GM18526 (cell line): ENCODE measurements around the gene RPL32.

Source experiments
- POLR2A ChIP-seq: IDR thresholded peaks from 3 replicates; pipeline ENCODE4 v1.6.1; 2011; ENCODE audit not compliant: insufficient read length; ENCODE audit errors: extremely low read depth

Gene RPL32

GRCh38 chr3:12870942-12871341, 29.6 kb upstream of the RPL32 start:
- TF ChIP-seq POLR2A = no peak

DNA sequence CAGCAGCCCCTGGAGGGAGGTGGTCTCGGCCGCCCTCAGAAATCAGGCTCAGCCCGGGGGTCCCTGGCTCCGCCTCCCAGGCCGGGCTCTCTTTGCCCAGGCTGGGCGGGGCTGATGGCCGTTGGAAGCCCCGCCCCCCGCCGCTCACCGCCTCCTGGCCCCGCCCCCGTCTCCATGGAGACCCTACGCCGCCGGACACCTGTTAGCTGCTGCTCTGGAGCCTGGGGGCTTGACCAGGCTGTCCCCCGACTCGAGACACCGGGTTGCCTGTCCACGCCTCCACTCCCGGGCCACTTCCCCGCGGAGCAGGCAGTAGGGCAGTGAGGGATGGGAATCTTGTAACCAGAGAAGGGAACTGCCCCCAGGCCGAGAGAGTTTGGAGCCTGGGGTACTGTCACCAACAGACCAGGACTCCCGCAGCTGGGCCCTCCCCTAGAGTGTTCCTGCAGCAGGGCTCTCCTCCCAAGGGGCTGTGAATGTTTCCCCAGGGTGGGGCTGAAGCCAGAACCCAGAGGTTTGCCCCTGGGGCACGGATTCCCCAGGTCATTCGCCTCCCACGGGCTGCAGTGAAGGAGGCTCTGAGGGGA, 27.8 kb upstream of the RPL32 start:
- no peak for TF ChIP-seq POLR2A

DNA sequence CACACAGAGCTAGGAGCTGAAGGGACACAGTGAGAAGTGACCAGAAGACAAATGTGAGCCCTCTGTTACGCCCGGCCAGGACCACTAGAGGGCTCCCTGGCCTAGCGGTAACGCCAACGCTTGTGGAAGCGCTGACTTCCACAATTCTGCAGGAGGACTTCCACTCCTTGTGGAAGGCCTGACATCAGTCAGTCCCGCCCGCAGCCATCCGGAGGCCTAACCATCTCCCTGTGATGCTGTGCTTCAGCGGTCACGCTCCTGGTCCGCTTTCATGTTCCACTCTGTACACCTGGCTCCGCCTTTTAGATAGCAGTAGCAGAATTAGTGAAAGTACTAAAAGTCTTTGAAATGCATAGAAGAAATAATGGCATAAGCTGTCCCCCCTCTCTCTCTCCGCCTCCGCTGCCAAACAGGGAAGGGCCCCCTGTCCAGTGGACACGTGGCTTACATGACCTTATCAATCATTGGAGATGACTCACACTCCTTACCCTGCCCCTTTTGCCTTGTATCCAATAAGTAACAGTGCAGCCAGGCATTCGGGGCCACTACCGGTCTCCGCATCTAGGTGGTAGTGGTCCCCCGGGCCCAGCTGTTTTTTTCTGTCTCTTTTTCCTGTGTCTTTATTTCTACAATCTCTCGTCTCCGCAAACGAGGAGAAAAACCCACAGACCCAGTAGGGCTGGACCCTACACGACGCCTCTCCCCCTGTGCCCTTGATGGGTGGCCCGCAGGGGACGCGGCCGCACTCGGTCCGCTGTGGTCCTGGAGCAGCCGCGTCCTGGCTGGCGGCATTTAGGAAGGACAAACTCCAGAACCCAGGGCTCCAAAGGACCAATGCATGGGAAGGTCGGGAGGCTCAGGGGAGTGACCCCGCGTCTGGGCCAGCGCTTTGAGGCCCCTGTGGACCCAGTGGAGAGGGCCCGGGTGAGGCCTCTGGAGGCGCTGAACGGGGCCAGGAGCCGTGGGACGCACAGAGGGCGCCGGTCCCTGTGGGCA, 27.0 kb upstream of the RPL32 start:
- no peak for TF ChIP-seq POLR2A

GRCh38 chr3:12866836-12867235, 25.5 kb upstream of the RPL32 start:
- no peak for TF ChIP-seq POLR2A

DNA sequence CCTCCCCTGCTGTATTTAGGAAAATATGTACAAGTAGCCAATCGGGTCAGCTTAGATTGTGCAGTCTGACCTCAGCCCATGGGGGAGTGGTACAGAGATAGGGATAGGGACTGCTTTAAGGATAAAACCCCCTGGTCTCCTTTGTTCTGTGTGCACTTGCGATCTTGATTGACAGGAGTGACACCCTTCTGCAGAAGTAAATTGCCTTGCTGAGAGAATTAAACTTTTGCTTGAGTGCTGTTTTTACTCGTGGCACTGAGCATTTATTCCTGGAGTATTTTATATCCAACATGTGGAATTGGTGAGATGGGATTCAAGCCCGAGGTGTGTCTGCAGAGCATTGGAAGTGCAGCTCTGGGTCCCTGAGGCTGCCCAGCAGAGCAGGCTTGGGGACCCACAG, 23.9 kb upstream of the RPL32 start:
- no peak for TF ChIP-seq POLR2A

GRCh38 chr3:12862387-12862786, 21.0 kb upstream of the RPL32 start:
- TF ChIP-seq POLR2A = no peak

DNA sequence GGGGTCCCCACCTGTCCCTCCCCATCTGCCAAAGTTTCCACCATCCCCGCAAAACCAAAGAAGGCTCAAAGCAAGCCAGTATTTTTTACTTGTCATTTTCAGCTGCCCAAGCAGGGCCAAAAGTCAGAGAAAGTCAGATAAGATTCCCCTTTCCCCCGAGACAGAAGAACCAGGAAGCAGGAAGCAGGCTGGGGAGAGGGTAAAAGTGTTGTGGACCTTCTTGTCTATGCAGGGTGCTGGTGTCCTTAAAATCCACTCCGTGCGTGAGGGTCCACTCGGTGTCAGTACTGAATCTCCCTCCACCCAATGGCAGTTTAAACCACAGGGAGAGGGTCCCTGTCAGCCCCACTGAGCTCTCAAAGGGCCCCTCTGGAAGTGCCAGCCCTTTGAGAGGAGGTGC, 20.2 kb upstream of the RPL32 start:
- no peak for TF ChIP-seq POLR2A

DNA sequence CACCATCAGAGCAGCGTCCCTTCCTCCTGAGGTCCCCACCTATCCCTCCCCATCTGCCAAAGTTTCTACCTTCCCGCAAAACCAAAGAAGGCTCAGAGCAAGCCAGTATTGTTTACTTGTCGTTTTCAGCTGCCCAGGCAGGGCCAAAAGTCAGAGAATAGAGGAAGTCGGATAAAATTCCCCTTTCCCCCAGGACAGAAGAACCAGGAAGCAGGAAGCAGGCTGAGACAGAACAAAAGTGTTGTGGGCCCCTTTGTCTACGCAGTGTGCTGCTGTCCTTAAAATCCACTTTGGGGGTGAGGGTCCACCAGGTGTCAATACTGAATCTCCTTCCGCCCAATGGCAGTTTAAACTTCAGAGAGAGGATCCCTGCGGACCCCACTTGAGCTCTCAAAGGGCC, 18.5 kb upstream of the RPL32 start:
- no peak for TF ChIP-seq POLR2A

- no peak for TF ChIP-seq POLR2A
These were observed 15.3 kb upstream of the RPL32 start for GRCh38 chr3:12856626-12857025.

DNA sequence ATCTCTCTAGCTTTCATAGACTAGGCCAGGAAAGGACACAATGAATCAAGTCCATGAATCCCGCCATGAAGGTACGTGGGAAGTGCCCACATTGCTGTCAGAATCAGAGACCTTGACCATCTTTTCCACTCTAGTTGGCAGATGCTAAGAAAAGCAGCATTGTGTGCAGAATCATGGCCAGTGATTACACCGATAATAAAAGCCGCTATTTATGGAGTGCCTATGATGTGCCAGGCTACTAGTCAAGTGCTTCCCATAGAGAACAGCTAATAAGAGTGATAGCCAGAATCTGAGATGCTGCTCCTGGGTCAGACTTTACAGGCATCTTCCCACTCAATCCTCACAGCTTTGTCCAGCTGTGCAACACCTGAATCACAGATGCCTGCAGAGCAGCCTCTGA, 13.2 kb upstream of the RPL32 start:
- TF ChIP-seq POLR2A = no peak

- TF ChIP-seq POLR2A = no peak
These were observed 10.8 kb upstream of the RPL32 start for GRCh38 chr3:12852201-12852600.

DNA sequence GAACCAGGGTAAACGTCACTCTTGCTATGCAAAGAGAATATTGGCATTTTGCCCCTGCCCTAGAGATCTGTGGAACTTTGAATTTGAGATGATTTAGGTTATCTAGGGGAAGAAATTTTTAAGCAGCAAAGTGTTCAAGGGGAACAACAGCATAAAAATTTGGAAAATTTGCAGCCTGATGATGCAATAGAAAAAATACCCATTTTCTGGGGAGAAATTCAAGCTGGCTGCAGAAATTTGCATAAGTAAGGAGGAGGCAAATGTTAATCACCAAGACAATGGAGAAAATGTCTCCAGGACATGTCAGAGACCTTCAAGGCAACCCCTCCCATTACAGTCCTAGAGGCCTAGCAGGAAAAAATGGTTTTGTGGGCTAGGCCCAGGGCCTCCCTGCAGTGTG, 4.4 kb upstream of the RPL32 start:
- no peak for TF ChIP-seq POLR2A

- no peak for TF ChIP-seq POLR2A
These were observed 1.1 kb upstream of the RPL32 start for GRCh38 chr3:12842469-12842868.

DNA sequence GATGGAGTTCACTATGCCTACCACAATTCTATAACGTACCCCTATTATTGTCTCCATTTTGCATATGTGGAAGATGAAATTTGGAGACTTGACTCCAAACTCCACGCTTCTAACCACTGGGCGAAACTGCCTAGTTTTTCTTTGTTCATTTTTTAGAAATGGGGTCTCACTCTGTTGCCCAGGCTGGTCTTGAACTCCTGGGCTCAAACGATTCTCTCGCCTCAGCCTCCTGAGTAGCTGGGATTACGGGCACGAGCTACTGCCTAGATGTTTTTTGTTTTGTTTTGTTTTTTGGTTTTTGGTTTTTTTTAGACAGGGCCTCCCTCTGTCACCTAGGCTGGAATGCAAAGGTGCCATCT, 584 bp upstream of the RPL32 start:
- TF ChIP-seq POLR2A = no peak

- TF ChIP-seq POLR2A = no peak
These were observed 695 bp downstream of the RPL32 start for GRCh38 chr3:12840591-12841148.
